GM18951 (cell line): ENCODE data around the gene KIF17.

ENCODE experiments used
- POLR2A ChIP-seq: IDR thresholded peaks from 4 replicates; pipeline ENCODE4 v1.6.1; 2011; ENCODE audit warnings: mild to moderate bottlenecking; ENCODE audit not compliant: insufficient read length, insufficient read depth; ENCODE audit errors: extremely low read depth
- in situ Hi-C: fragments of 300-500 bp; cut with MboI; formaldehyde crosslinking; loops from one replicate; pipeline ENCODE4 v1.12.0; 2022; ENCODE audit warnings: low sequenced_read_pairs, mixed read lengths, inconsistent platforms; ENCODE audit not compliant: unreplicated experiment

Gene KIF17

DNA sequence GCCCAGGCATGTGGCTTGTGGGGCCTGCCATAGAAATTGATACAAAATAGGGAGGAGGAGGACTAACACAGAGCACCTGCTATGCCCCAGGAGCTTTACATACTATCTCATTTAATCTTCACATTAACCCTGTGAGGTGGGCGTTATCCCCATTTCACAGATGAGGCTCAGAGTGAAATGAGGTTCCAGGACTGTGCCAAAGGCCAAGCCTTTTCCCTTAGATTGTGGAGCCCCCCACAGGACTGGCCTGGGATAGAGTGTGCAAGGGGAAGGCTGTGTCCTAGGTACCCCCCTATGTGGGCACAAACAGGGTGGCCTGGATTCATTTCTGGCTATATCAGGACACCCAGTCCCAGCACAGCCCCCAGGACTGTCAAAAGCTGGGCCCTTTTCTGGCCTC is 54.4 kb downstream of the KIF17 start:
- TF ChIP-seq POLR2A: no peak
- in situ Hi-C loops: no loop called here

DNA sequence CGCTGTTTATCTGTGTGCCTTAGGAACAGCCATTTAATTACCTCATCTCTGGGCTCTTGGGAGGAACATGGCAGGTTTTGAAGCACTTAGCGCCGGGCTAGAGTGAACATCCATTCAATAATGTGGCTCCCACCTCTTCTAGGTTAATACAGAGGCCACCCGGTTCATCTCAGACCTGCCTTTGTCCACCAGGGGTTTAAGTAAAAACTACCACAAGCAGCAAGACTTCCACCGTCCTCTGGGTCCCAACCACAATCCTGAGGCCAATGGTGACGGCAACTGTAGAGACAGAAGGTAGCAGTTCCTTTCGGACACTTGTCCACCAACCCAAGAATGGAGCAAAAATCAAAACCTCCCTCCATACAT is 55.7 kb downstream of the KIF17 start:
- no peak for TF ChIP-seq POLR2A
- in situ Hi-C loops: no loop called here

DNA sequence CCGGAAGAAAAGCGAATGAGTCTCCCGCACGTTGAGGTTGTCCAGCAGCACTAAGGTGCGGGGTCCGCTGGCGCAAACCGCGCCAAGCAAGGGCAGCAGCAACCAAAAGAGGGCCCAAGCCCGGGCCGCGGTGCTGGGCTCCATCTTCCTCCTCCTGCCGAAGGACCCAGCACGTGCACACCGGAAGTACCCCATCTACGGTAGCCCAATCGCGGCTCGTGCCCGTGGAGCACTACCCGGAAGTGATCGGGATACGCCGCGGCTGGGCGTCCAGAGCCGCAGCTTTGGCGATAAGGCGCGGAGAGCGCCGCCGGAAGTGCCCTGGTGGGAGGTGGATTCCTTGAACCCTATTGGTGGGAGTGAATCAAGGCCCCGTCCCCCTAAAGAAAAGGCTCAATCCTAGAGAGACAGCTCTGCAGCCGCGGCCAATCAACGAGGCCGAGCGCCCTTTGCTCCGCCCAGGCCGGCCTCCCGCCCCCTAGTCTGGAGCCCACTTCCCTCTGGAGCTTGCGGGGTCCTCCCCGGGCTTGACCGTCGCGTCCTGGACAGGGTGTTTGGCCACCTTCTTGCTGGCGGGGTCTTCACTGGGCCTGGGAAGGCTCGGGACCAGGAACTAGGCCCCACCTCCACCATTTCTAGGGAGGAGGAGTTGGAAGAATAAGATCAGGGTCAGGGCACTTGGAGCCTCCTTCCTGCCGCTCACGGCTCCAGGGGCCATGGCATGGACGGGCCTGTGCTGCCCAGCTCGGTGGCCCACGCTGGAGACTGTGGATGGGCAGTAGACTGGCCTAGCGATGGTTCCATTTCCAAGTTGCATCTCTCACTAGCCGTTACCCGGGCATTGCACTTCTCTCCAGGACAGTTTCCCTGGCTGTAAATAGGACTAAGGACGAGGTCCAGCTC is 56.3 kb downstream of the KIF17 start, which contains the start of gene DDOST:
TSS of gene DDOST (minus strand) at position 163 of the 903 bp plus-strand sequence. CDS start at position 144, 19 bp downstream.
- TF ChIP-seq POLR2A: peak; percentile 86
- in situ Hi-C loops: no loop called here

DNA sequence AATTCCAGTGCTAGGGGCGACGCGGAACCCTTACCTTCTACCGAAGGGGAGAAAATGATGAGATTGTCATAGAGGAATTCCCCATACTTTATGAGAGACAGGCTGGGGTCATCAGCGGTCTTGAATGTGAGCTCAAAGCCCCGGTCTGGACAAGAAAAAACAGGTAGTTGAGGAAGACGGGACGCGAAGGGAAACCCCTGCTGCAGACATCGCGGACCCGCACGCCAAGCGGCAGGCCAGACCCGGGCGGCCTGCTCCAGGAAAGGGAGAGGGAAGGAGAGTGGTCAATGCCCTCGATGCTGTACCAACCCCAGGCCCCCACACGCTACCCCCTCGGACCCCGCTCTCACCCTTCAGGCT is 57.0 kb downstream of the KIF17 start:
- in situ Hi-C loops: no loop called here
- TF ChIP-seq POLR2A: no peak

DNA sequence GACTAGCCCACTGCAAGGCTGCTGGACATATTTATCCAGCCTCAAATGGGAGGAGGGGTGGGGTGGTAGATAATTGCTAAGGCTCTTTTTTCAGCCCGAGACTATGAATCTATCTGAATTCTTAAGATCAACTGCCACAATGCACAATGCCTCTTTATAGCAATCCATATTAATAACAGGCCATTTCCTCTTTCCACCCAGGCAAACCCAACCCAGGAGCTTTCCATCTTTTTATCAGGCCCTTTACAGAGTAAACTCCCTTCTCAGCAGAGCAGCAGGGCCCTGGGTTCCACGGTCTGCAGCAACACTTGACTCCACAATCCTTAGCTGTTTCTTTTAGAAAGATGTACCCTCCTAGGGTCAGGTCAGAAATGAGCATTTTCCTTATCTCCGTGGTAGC is 57.4 kb downstream of the KIF17 start:
- in situ Hi-C loops: no loop called here
- no peak for TF ChIP-seq POLR2A

DNA sequence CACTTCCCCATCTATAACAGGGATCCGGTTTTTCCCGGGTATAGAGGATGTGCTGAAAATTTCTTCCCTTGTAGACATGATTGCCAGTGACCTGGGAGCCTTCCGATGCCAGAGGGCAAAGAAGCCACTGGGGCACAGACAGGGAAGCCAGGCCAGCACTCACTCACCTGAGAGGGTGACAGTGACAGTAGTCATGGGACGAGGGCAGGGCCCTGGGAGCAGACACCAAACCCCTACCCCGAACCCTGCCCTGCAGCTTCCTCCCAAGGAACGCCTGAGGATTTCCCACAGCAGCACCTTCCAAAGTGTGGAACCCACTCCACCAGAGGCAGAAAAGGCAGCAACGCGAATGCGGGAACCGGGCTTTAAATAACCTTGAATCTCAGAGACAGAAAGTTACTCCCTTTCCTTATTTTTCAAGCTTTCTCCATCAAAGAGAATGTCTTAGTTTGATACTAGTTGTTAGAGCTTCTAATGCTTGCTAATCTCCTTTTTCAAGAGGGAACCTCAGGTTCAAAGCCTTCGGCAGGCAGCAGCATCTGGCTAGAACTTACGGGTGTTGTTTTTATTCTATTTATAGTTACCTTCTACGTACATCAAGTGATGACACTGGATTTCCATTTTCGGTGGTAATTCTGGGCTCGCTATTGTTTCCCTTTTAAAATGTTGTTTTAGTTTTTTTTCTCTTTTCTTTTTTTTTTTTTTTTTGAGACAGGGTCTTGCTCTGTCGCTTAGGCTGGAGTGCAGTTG is 59.5 kb downstream of the KIF17 start:
- in situ Hi-C loops: no loop called here
- TF ChIP-seq POLR2A: no peak

DNA sequence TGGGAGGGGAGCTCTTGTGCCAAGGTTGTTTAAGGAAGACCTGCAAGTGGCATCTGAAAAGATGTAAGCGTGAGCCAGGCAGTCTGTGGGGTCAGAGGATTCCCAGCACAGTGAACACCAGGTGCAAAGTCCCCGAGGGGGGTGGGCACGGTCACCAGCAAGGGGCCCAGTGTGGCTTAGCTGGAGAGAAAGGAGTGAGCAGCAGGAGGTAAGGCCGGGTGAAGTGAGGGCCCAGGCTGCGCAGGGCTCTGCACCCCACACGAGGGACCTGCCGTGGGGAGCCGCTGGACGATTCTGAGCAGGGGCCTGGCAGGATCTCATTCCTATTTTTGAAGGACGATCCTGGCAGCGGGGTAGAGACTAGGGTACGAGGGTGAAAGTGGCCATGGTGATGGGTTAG is 60.8 kb downstream of the KIF17 start:
- TF ChIP-seq POLR2A: no peak
- in situ Hi-C loops: no loop called here

DNA sequence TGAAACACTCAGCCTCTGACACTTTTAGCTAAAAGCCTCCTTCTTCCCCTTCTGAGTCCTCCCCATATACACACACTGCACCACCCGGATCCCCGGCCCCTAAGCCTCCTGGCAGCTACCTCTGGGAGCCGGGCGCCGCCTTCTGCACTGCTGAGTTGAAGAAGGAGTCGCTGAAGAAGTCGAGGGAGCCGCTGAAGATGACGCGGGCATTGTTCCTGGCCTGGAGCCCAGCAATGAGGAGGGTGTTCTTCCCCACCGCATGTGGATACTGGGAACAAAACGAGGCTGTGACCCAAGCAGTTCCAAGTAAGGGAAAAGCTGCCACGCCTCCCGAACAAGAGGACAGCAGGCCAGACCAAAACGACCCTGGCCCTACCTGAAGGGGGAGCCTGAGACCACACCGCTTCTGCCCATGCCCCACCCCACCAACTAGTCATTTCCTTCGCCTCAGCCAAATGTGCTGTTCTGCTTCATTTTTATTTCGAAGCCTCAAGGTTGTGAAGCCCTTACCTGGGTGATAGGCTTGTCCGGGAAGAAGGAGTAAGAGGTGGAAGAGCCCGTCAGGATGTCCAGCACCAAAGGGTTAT is 63.6 kb downstream of the KIF17 start:
- no peak for TF ChIP-seq POLR2A
- in situ Hi-C loops: no loop called here

DNA sequence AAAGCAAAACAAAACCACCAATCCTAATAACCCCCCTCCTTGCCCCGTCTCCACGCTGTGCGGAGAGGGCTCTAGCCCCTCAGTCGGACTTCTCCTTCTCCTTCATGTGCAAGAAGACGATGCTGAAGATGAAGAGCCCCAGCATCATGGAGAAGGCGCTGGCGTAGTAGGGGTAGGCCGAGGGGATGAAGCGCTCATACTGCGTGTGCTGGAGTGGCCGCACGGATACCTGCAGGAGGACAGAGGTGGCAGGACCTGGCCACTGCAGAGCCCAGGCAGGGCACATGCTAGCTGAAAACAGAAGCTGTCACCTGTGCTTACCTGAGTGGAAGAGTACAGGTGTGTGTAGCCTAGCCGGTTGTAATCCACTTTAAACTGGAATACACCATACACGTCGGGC is 65.5 kb downstream of the KIF17 start:
- no peak for TF ChIP-seq POLR2A
- in situ Hi-C loops: no loop called here

DNA sequence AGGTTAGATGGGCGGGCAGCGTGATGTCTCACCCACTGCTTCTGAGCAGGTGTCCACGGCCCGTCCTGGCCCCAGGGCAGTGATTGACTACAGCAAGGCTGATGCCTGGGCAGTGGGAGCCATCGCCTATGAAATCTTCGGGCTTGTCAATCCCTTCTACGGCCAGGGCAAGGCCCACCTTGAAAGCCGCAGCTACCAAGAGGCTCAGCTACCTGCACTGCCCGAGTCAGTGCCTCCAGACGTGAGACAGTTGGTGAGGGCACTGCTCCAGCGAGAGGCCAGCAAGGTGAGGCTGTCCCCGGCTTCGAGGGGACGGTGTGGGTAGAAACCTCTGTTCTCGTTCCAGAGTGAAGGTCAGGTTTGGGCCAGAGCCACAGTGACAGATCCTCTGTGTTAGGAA is 68.9 kb downstream of the KIF17 start:
- TF ChIP-seq POLR2A: no peak
- in situ Hi-C loops: loop anchor here (10.0 kb wide), 1 partner anchor 124 kb away; no protein-coding TSS in a partner anchor

DNA sequence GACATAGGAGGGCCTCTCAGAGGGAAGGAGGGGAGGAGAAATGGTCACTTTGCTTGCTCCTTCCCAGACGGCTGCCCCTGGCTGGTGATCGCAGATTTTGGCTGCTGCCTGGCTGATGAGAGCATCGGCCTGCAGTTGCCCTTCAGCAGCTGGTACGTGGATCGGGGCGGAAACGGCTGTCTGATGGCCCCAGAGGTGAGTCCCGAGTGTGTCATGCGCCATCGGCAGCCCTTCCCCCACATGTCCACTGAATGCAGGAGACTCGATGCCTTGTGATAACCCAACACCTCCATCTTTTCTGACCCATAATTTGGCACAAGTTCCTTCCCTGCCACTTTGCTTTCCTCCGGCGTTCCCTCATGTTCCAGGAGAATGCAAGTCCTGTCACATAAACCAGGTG is 69.4 kb downstream of the KIF17 start:
- TF ChIP-seq POLR2A: no peak
- in situ Hi-C loops: loop anchor here (10.0 kb wide), 1 partner anchor 124 kb away; no protein-coding TSS in a partner anchor

DNA sequence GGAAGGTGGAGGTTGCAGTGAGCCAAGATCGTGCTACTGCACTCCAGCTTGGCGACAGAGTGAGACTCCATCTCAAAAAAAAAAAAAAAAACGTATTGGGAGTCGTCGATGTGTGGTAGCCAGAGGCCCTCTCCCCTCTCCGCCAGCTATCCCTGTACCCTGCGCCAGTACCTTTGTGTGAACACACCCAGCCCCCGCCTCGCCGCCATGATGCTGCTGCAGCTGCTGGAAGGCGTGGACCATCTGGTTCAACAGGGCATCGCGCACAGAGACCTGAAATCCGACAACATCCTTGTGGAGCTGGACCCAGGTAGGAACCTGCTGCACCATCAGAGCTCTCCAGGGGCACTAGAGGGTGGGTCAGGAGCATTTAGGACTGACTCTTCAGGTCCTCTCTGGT is 72.4 kb downstream of the KIF17 start:
- in situ Hi-C loops: loop anchor here (10.0 kb wide), 1 partner anchor 121 kb away; no protein-coding TSS in a partner anchor
- no peak for TF ChIP-seq POLR2A

DNA sequence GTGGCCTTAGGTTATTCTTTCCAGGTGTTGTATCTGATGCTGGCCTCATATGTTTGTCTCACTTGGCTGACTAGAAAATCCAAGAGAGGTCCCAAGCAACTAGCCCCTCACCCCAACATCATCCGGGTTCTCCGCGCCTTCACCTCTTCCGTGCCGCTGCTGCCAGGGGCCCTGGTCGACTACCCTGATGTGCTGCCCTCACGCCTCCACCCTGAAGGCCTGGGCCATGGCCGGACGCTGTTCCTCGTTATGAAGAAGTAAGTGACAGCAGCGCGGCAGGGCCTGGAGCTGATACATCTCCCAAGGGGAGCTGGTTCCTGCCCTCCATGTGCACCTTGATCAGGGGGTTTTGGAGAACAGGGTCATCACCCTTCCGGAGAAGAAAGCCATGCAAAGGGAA is 73.4 kb downstream of the KIF17 start:
- no peak for TF ChIP-seq POLR2A
- in situ Hi-C loops: loop anchor here (10.0 kb wide), 1 partner anchor 120 kb away; no protein-coding TSS in a partner anchor
